Panc1 (cell line): ENCODE results near the gene RIC1.

Source experiments
- CTCF ChIP-seq: fragments of 450-650 bp; IDR thresholded peaks from 2 replicates; pipeline ENCODE4 v1.5.1; 2017; ENCODE audit warnings: mild to moderate bottlenecking
- POLR2AphosphoS5 ChIP-seq: IDR thresholded peaks from 2 replicates; pipeline ENCODE4 v1.6.1; 2012; ENCODE audit warnings: mild to moderate bottlenecking, low read depth, low read length, moderate library complexity
- REST ChIP-seq, 2 experiments: IDR thresholded peaks; 2 replicates each; pipeline ENCODE4 v1.6.1; 2011 to 2012; ENCODE audit warnings: low read depth in 2 of 2, control low read depth in 1 of 2, low read length in 1 of 2, mild to moderate bottlenecking in 1 of 2, moderate library complexity in 1 of 2; ENCODE audit not compliant: insufficient read depth in 1 of 2
- SIN3A ChIP-seq: IDR thresholded peaks from 2 replicates; pipeline ENCODE4 v1.6.1; 2012; ENCODE audit warnings: low read depth, mild to moderate bottlenecking, low read length, moderate library complexity, borderline replicate concordance; ENCODE audit not compliant: insufficient read depth

- TF ChIP-seq POLR2AphosphoS5 (no peak), CTCF (no peak), SIN3A (no peak), REST (IDR thresholded peaks at IDR 0.05; ENCODE audit: insufficient read depth in 1 of 2, low read depth in 2 of 2, low read length in 1 of 2) (no peak)
Observed at GRCh38 chr9:5671711-5672353, 42.9 kb downstream of the RIC1 start.
